Central memory CD4-positive, alpha-beta T cell (primary cell): Measurements from ENCODE around the gene FMNL1.
A peak's percentile ranks its signal among the peaks of the same experiment; 100 is the strongest.
"Not testable (repeated sequence)": the region's sequence is repeated elsewhere in the genome, so short reads cannot be mapped to it uniquely, and the experiment has no call there.

Experiments
- DNase-seq: peaks from one replicate; pipeline ENCODE4 v3.0.0; 2022
- total RNA-seq, 3 experiments: gene quantifications; one replicate each; lab custom pipeline; 2026; lab: John Stamatoyannopoulos, UW

The FMNL1 gene
- 181 to 371 (median 326) reads per million in 3 experiments for total RNA-seq

GRCh38 chr17:45221081-45222013 lies at the start of gene FMNL1:
TSS of gene FMNL1 (plus strand) at chr17:45221885. CDS start at chr17:45222125, 240 bp downstream.
- peak; percentile 62 for DNase-seq

GRCh38 chr17:45172232-45172540 lies 49.5 kb upstream of the FMNL1 start:
- DNase-seq = no peak

- DNase-seq = peak; percentile 39
These were observed 49.0 kb upstream of the FMNL1 start for GRCh38 chr17:45172541-45173286.

GRCh38 chr17:45175759-45176115 lies 45.9 kb upstream of the FMNL1 start:
- no peak for DNase-seq

- no peak for DNase-seq
These were observed 44.1 kb upstream of the FMNL1 start for GRCh38 chr17:45177563-45177962.

- no peak for DNase-seq
These were observed 37.5 kb upstream of the FMNL1 start for GRCh38 chr17:45184144-45184543.

- DNase-seq = no peak
These were observed 34.8 kb upstream of the FMNL1 start for GRCh38 chr17:45186801-45187354.

- DNase-seq = no peak
These were observed 32.7 kb upstream of the FMNL1 start for GRCh38 chr17:45189009-45189408.

- DNase-seq = no peak
These were observed 31.0 kb upstream of the FMNL1 start for GRCh38 chr17:45190503-45191255.

- no peak for DNase-seq
These were observed 26.3 kb upstream of the FMNL1 start for GRCh38 chr17:45195424-45195823.

GRCh38 chr17:45197108-45197507 lies 24.6 kb upstream of the FMNL1 start:
- DNase-seq = no peak

- DNase-seq = peak; percentile 71
These were observed 23.9 kb upstream of the FMNL1 start for GRCh38 chr17:45197555-45198334.

GRCh38 chr17:45200701-45201100 lies 21.0 kb upstream of the FMNL1 start:
- no peak for DNase-seq

GRCh38 chr17:45201457-45201856 lies 20.2 kb upstream of the FMNL1 start:
- DNase-seq = no peak

- DNase-seq = not testable (repeated sequence)
These were observed 19.8 kb upstream of the FMNL1 start for GRCh38 chr17:45201880-45202279.

GRCh38 chr17:45218895-45219661 lies 2.6 kb upstream of the FMNL1 start:
- DNase-seq = peak; percentile 76

- DNase-seq = no peak
These were observed 1.6 kb upstream of the FMNL1 start for GRCh38 chr17:45220079-45220478.

GRCh38 chr17:45222014-45222288 lies 266 bp downstream of the FMNL1 start:
- DNase-seq = no peak

GRCh38 chr17:45222289-45222995 lies 757 bp downstream of the FMNL1 start:
- no peak for DNase-seq

GRCh38 chr17:45222996-45223538 lies 1.4 kb downstream of the FMNL1 start:
- DNase-seq = no peak
